ENCODE measurements around the gene PKN1. TPM values are rescaled to one million over a fixed set of nuclear protein-coding genes. Genes with fewer than 3 reads are reported as not detected.
A peak's percentile ranks its signal among the peaks of the same experiment; 100 is the strongest.

Gene PKN1
- total and polyA plus RNA-seq, 2 experiments from 2014 or later, result 47.2 to 128 TPM

GRCh38 chr19:14515501-14516047, 82.5 kb downstream of the PKN1 start:
- H3K36me3 ChIP-seq (ENCODE audit: low read depth), result peaks cover 24% of the 10 kb centered on the region
- H3K4me1 ChIP-seq (ENCODE audit: insufficient read depth), result peaks cover 31% of the 10 kb centered on the region
- H3K4me2 ChIP-seq (ENCODE audit: unreplicated experiment), result peak overlapping the region; percentile 94
- in situ Hi-C loops (cut with MboI), result no loop called here
- no peak overlapping the region; the same call in 1 of the 2 replicates for H3K27ac ChIP-seq
- 66% methylated on average over 8 of the region's 8 CpGs for WGBS, 2 experiments (ENCODE audit: low coverage in 1 of 2, low lambda C conversion rate in 2 of 2, missing lambda C conversion rate in 2 of 2)
- H2AFZ ChIP-seq, result no peak overlapping the region
- H3K9me3 ChIP-seq (ENCODE audit: low read depth), result no peaks in the 10 kb centered on the region
- H3K79me2 ChIP-seq (ENCODE audit: insufficient read depth), result peaks cover 40% of the 10 kb centered on the region
- H3K27me3 ChIP-seq (replicated peaks; ENCODE audit: insufficient read depth), result no peaks in the 10 kb centered on the region
- H4K20me1 ChIP-seq (ENCODE audit: insufficient read depth), result no peaks in the 10 kb centered on the region
- DNase-seq, result no peak
- no peaks in the 10 kb centered on the region for H3K9me2 ChIP-seq (ENCODE audit: insufficient read depth)
- peaks cover 50% of the 10 kb centered on the region for H3F3A ChIP-seq (ENCODE audit: insufficient read depth)
- no peak for TF ChIP-seq EZH2 (IDR thresholded peaks at IDR 0.05; ENCODE audit: insufficient read depth, poor library complexity, severe bottlenecking)
- TF ChIP-seq EZH2phosphoT487 (IDR thresholded peaks at IDR 0.05; ENCODE audit: insufficient read depth, low read depth), result no peak
- H3K4me3 ChIP-seq, result peak overlapping the region; percentile 97
- H3K9ac ChIP-seq, result peak overlapping the region; percentile 97; the same call in 1 of the 2 replicates

GRCh38 chr19:14516048-14516534, 83.0 kb downstream of the PKN1 start:
- Histone ChIP-seq H3K9me2 (ENCODE audit: insufficient read depth) (no peaks in the 10 kb centered on the region), H3F3A (ENCODE audit: insufficient read depth) (peaks cover 48% of the 10 kb centered on the region), H2AFZ (no peak overlapping the region), H4K20me1 (ENCODE audit: insufficient read depth) (no peaks in the 10 kb centered on the region), H3K4me1 (ENCODE audit: insufficient read depth) (peaks cover 28% of the 10 kb centered on the region), H3K4me3 (peak overlapping the region; percentile 97), H3K27me3 (replicated peaks; ENCODE audit: insufficient read depth) (no peaks in the 10 kb centered on the region), H3K79me2 (ENCODE audit: insufficient read depth) (peaks cover 40% of the 10 kb centered on the region), H3K4me2 (ENCODE audit: unreplicated experiment) (peak overlapping the region; percentile 94), H3K27ac (no peak overlapping the region), H3K9ac (peak overlapping the region; percentile 97), H3K36me3 (ENCODE audit: low read depth) (peaks cover 24% of the 10 kb centered on the region), H3K9me3 (ENCODE audit: low read depth) (no peaks in the 10 kb centered on the region)
- WGBS, 2 experiments (ENCODE audit: low coverage in 1 of 2, low lambda C conversion rate in 2 of 2, missing lambda C conversion rate in 2 of 2), result 82 to 83% methylated on average over 15 of the region's 15 CpGs
- no peak for DNase-seq
- TF ChIP-seq EZH2 (IDR thresholded peaks at IDR 0.05; ENCODE audit: insufficient read depth, poor library complexity, severe bottlenecking) (no peak), EZH2phosphoT487 (IDR thresholded peaks at IDR 0.05; ENCODE audit: insufficient read depth, low read depth) (no peak)
- in situ Hi-C loops (cut with MboI), result no loop called here

- H3K9me3 ChIP-seq (ENCODE audit: low read depth), result no peaks in the 10 kb centered on the region
- 19 to 20% methylated on average over 22 of the region's 22 CpGs for WGBS, 2 experiments (ENCODE audit: low coverage in 1 of 2, low lambda C conversion rate in 2 of 2, missing lambda C conversion rate in 2 of 2)
- H3K9ac ChIP-seq, result peak overlapping the region; percentile 97
- H3K36me3 ChIP-seq (ENCODE audit: low read depth), result peaks cover 24% of the 10 kb centered on the region
- H3K27me3 ChIP-seq (replicated peaks; ENCODE audit: insufficient read depth), result no peaks in the 10 kb centered on the region
- H3K27ac ChIP-seq, result peak overlapping the region; percentile 97
- H4K20me1 ChIP-seq (ENCODE audit: insufficient read depth), result no peaks in the 10 kb centered on the region
- H3F3A ChIP-seq (ENCODE audit: insufficient read depth), result peaks cover 42% of the 10 kb centered on the region
- peak; percentile 39 for DNase-seq
- in situ Hi-C loops (cut with MboI), result no loop called here
- no peak overlapping the region for H2AFZ ChIP-seq
- no peaks in the 10 kb centered on the region for H3K9me2 ChIP-seq (ENCODE audit: insufficient read depth)
- peak overlapping the region; percentile 97 for H3K4me3 ChIP-seq
- H3K4me1 ChIP-seq (ENCODE audit: insufficient read depth), result peaks cover 25% of the 10 kb centered on the region
- H3K4me2 ChIP-seq (ENCODE audit: unreplicated experiment), result peak overlapping the region; percentile 94
- H3K79me2 ChIP-seq (ENCODE audit: insufficient read depth), result peaks cover 40% of the 10 kb centered on the region
- TF ChIP-seq EZH2 (IDR thresholded peaks at IDR 0.05; ENCODE audit: insufficient read depth, poor library complexity, severe bottlenecking), result no peak
- no peak for TF ChIP-seq EZH2phosphoT487 (IDR thresholded peaks at IDR 0.05; ENCODE audit: insufficient read depth, low read depth)
Observed at GRCh38 chr19:14516746-14517438, 83.8 kb downstream of the PKN1 start.

- Histone ChIP-seq H3K4me2 (ENCODE audit: unreplicated experiment) (peak overlapping the region; percentile 94), H3K9ac (peak overlapping the region; percentile 97), H3F3A (ENCODE audit: insufficient read depth) (peaks cover 42% of the 10 kb centered on the region), H3K4me3 (peak overlapping the region; percentile 97), H3K79me2 (ENCODE audit: insufficient read depth) (peaks cover 40% of the 10 kb centered on the region), H3K27me3 (replicated peaks; ENCODE audit: insufficient read depth) (no peaks in the 10 kb centered on the region), H2AFZ (no peak overlapping the region), H3K9me3 (ENCODE audit: low read depth) (no peaks in the 10 kb centered on the region), H3K4me1 (ENCODE audit: insufficient read depth) (peaks cover 25% of the 10 kb centered on the region), H4K20me1 (ENCODE audit: insufficient read depth) (no peaks in the 10 kb centered on the region), H3K36me3 (ENCODE audit: low read depth) (peaks cover 24% of the 10 kb centered on the region), H3K9me2 (ENCODE audit: insufficient read depth) (no peaks in the 10 kb centered on the region), H3K27ac (peak overlapping the region; percentile 97)
- peak; percentile 79 for DNase-seq
- TF ChIP-seq EZH2phosphoT487 (IDR thresholded peaks at IDR 0.05; ENCODE audit: insufficient read depth, low read depth) (no peak), EZH2 (IDR thresholded peaks at IDR 0.05; ENCODE audit: insufficient read depth, poor library complexity, severe bottlenecking) (no peak)
- 1 to 2% methylated on average over 13 of the region's 32 CpGs for WGBS, 2 experiments (ENCODE audit: low coverage in 1 of 2, low lambda C conversion rate in 2 of 2, missing lambda C conversion rate in 2 of 2)
- in situ Hi-C loops (cut with MboI), result no loop called here
Observed at GRCh38 chr19:14517446-14517839, 84.3 kb downstream of the PKN1 start.

Data from GM23248 (cell line).